ENCODE measurements around the gene PSMD4.

GRCh38 chr1:151286619-151287340 is 32.2 kb downstream of the PSMD4 start:
- TF ChIP-seq, protein P1, sequence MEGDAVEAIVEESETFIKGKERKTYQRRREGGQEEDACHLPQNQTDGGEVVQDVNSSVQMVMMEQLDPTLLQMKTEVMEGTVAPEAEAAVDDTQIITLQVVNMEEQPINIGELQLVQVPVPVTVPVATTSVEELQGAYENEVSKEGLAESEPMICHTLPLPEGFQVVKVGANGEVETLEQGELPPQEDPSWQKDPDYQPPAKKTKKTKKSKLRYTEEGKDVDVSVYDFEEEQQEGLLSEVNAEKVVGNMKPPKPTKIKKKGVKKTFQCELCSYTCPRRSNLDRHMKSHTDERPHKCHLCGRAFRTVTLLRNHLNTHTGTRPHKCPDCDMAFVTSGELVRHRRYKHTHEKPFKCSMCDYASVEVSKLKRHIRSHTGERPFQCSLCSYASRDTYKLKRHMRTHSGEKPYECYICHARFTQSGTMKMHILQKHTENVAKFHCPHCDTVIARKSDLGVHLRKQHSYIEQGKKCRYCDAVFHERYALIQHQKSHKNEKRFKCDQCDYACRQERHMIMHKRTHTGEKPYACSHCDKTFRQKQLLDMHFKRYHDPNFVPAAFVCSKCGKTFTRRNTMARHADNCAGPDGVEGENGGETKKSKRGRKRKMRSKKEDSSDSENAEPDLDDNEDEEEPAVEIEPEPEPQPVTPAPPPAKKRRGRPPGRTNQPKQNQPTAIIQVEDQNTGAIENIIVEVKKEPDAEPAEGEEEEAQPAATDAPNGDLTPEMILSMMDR (IDR thresholded peaks at IDR 0.05 in 8 of 11, conservative IDR thresholded peaks at IDR 0.05 in 3 of 11) = no peak
- TF ChIP-seq POLR2AphosphoS5 (IDR thresholded peaks at IDR 0.05) = peak in 2 of 3 donors; percentile 14 to 36
- no peak for TF ChIP-seq POLR2A (IDR thresholded peaks at IDR 0.05)
